PC-3 (cell line): ENCODE measurements around the gene SLC23A2.

Source experiments
- CTCF ChIP-seq: fragments of 300-600 bp; sonication (generic); conservative IDR thresholded peaks from 2 replicates; pipeline ENCODE4 v1.5.1; 2017; ENCODE audit warnings: antibody characterized with exemption, low read depth, mild to moderate bottlenecking, low read length
- EZH2 ChIP-seq: fragments of 300-600 bp; sonication (generic); IDR thresholded peaks from one replicate; pipeline ENCODE4 v1.6.1; 2017; ENCODE audit warnings: antibody characterized with exemption, mild to moderate bottlenecking, low read length; ENCODE audit not compliant: unreplicated experiment

- TF ChIP-seq CTCF: no peak
- TF ChIP-seq EZH2: no peak
Observed at GRCh38 chr20:4959592-4959991, 41.7 kb downstream of the SLC23A2 start.
